ENCODE measurements around the gene UBLCP1.
A peak's percentile ranks its signal among the peaks of the same experiment; 100 is the strongest.

Gene UBLCP1

GRCh38 chr5:159313197-159313596 is 50.1 kb downstream of the UBLCP1 start:
- no peak for TF ChIP-seq CTCF (conservative IDR thresholded peaks at IDR 0.05; ENCODE audit: low read depth, low read length)
- no peak for DNase-seq (ENCODE audit: low read depth)
- no peak overlapping the region for H3K4me3 ChIP-seq (ENCODE audit: low read depth, low read length)

GRCh38 chr5:159316519-159317383 is 53.7 kb downstream of the UBLCP1 start:
- no peak overlapping the region for H3K4me3 ChIP-seq (ENCODE audit: low read depth, low read length)
- peak; percentile 91 for DNase-seq (ENCODE audit: low read depth)
- TF ChIP-seq CTCF (conservative IDR thresholded peaks at IDR 0.05; ENCODE audit: low read depth, low read length) = peak; percentile 95

- TF ChIP-seq CTCF (conservative IDR thresholded peaks at IDR 0.05; ENCODE audit: low read depth, low read length) = no peak
- DNase-seq (ENCODE audit: low read depth) = no peak
- no peak overlapping the region for H3K4me3 ChIP-seq (ENCODE audit: low read depth, low read length)
Measured at GRCh38 chr5:159317849-159318248, 54.8 kb downstream of the UBLCP1 start.

- DNase-seq (ENCODE audit: low read depth) = no peak
- no peak for TF ChIP-seq CTCF (conservative IDR thresholded peaks at IDR 0.05; ENCODE audit: low read depth, low read length)
- H3K4me3 ChIP-seq (ENCODE audit: low read depth, low read length) = no peak overlapping the region
Measured at GRCh38 chr5:159318448-159318847, 55.4 kb downstream of the UBLCP1 start.

GRCh38 chr5:159319363-159319762 is 56.3 kb downstream of the UBLCP1 start:
- no peak for TF ChIP-seq CTCF (conservative IDR thresholded peaks at IDR 0.05; ENCODE audit: low read depth, low read length)
- H3K4me3 ChIP-seq (ENCODE audit: low read depth, low read length) = no peak overlapping the region
- DNase-seq (ENCODE audit: low read depth) = no peak

- no peak for DNase-seq (ENCODE audit: low read depth)
- no peak for TF ChIP-seq CTCF (conservative IDR thresholded peaks at IDR 0.05; ENCODE audit: low read depth, low read length)
- H3K4me3 ChIP-seq (ENCODE audit: low read depth, low read length) = no peak overlapping the region
Measured at GRCh38 chr5:159319832-159320231, 56.7 kb downstream of the UBLCP1 start.

GRCh38 chr5:159322180-159322579 is 59.1 kb downstream of the UBLCP1 start:
- TF ChIP-seq CTCF (conservative IDR thresholded peaks at IDR 0.05; ENCODE audit: low read depth, low read length) = no peak
- no peak overlapping the region for H3K4me3 ChIP-seq (ENCODE audit: low read depth, low read length)
- no peak for DNase-seq (ENCODE audit: low read depth)

Data from choroid plexus epithelial cell (primary cell).